Breast epithelium (tissue), 3 donors: Measurements from ENCODE around the gene SAP25.

Experiments
- CTCF ChIP-seq, 3 donors: fragments of 450-650 bp; IDR thresholded peaks; one replicate each; pipeline ENCODE4 v1.5.1; 2016 to 2017; ENCODE audit warnings: antibody characterized with exemption in 3 of 3, mild to moderate bottlenecking in 3 of 3, moderate library complexity in 3 of 3
- POLR2A ChIP-seq: fragments of 450-650 bp; IDR thresholded peaks from one replicate; pipeline ENCODE4 v1.6.1; 2016; ENCODE audit warnings: antibody characterized with exemption, mild to moderate bottlenecking, moderate library complexity
- POLR2AphosphoS5 ChIP-seq, 3 donors: sonication (generic); formaldehyde crosslinking; IDR thresholded peaks; one replicate each; pipeline ENCODE4 v1.6.1; 2017; ENCODE audit warnings: antibody characterized with exemption in 3 of 3

DNA sequence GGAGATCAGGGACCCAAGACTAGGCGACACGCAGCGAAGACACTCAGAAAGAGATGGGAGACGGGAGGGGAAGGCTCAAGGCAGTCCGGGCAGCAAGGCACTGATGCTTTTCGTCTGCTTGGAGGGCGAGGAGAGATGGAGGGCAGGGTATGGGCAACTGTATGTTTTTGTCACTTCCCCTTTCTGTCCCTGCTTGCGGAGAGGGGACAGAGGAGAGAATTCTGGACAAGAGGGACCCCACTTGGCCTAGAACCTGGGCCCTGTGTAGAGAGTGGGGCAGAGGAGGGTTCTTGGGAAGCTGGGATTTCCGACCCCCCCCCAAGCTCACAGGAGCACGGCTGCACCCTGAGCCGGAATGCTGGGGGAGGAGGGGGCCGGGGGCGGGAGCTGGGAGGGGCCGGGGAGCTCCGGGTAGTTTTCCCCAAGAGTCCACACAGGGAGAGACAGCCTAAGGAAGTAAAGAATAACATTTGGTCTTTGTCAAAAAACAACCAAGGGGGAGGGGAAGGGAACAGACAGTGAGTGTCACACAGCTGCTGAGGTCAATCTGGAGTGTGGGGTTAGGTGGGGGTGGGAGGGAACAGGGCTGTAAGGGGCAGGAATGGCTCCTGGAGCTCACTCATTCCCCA, 10.5 kb upstream of the SAP25 start:
- no peak for TF ChIP-seq POLR2A
- no peak for TF ChIP-seq CTCF (IDR thresholded peaks at IDR 0.05)
- no peak for TF ChIP-seq POLR2AphosphoS5 (IDR thresholded peaks at IDR 0.05)
